Stimulated activated CD4-positive, alpha-beta T cell treated with anti-CD3 and anti-CD28 coated beads, TNF-alpha, amount 100 ng/mL, for 24 hours (primary cell): ENCODE measurements around the gene CUL1.

Experiments used
- DNase-seq, 3 experiments: peaks; one replicate each; pipeline ENCODE4 v3.0.0-alpha.2; 2020; ENCODE audit warnings: low read depth in 3 of 3

CUL1 gene

GRCh38 chr7:148718431-148718830 lies 19.7 kb downstream of the CUL1 start:
- no peak for DNase-seq

DNA sequence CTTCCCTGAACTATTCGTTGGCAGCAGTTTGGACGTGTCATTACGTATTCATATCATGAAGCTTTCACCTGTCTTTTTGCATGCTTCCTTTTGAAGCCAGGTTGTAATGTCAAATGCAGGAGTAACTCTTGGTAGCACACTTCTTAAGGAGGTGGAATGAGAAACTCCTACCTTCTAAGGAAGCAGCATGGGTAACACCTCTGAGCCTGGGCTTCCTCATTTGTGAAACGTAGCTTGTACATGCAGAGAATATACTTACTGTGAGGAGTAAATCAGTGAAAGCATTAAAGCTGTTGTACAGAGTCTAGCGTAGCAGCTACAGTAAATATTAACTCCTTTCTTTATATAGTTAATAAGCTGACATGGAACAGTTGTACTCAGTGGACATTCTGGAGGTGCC lies 21.1 kb downstream of the CUL1 start:
- no peak for DNase-seq

GRCh38 chr7:148720472-148720871 lies 21.8 kb downstream of the CUL1 start:
- DNase-seq: no peak

GRCh38 chr7:148721390-148721789 lies 22.7 kb downstream of the CUL1 start:
- no peak for DNase-seq

- DNase-seq: no peak
Measured at GRCh38 chr7:148722340-148723165, 23.9 kb downstream of the CUL1 start.

DNA sequence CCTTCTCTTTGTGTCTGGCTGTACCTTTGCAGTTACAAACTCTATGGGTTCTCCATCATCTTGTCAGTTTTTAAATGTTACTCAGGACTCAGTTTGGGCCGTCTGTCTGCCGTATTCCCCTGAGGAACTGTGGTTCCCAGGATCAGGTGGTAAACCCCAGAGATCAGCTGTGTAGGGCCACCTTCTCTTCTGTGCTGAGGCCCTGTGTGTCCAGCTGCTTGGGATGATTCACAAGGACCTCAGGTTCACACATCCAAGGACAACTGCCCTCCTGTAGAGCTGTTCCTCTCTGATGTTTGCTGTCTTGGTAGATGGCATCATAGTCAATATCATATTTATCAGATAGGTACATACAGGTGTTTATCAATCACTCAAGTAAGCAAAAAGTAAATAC lies 24.5 kb downstream of the CUL1 start:
- no peak for DNase-seq

GRCh38 chr7:148723846-148724245 lies 25.1 kb downstream of the CUL1 start:
- DNase-seq: no peak

GRCh38 chr7:148726385-148726784 lies 27.7 kb downstream of the CUL1 start:
- no peak for DNase-seq

- peak in 1 of 3 experiments; percentile 7 for DNase-seq
Measured at GRCh38 chr7:148727501-148728278, 29.0 kb downstream of the CUL1 start.

- DNase-seq: no peak
Measured at GRCh38 chr7:148729984-148730733, 31.5 kb downstream of the CUL1 start.

GRCh38 chr7:148732862-148733261 lies 34.2 kb downstream of the CUL1 start:
- DNase-seq: no peak

- DNase-seq: no peak
Measured at GRCh38 chr7:148733496-148733895, 34.8 kb downstream of the CUL1 start.

DNA sequence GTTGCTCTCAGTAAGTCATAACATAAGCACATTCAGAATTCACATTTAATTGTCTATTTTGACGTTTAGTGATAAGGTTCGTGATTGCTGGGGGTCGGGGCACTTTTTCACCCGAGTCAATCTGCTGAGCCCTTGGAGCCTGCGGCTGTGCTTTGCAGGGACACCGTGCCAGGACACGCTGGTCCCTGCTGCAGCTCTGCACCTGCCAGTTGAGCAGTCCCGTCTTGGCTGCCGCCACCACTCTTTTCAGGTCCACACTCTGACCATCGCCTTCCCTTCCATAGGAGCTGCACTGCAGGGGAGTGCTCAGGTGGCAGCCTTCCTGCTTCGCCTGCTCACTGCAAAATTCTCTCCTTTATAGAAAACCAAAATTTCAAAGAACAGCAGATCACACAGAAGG lies 36.4 kb downstream of the CUL1 start:
- DNase-seq: no peak

- no peak for DNase-seq
Measured at GRCh38 chr7:148735967-148736366, 37.3 kb downstream of the CUL1 start.

- no peak for DNase-seq
Measured at GRCh38 chr7:148738737-148739535, 40.2 kb downstream of the CUL1 start.

GRCh38 chr7:148746135-148746534 lies 47.4 kb downstream of the CUL1 start:
- DNase-seq: no peak

- DNase-seq: no peak
Measured at GRCh38 chr7:148747274-148747673, 48.6 kb downstream of the CUL1 start.

DNA sequence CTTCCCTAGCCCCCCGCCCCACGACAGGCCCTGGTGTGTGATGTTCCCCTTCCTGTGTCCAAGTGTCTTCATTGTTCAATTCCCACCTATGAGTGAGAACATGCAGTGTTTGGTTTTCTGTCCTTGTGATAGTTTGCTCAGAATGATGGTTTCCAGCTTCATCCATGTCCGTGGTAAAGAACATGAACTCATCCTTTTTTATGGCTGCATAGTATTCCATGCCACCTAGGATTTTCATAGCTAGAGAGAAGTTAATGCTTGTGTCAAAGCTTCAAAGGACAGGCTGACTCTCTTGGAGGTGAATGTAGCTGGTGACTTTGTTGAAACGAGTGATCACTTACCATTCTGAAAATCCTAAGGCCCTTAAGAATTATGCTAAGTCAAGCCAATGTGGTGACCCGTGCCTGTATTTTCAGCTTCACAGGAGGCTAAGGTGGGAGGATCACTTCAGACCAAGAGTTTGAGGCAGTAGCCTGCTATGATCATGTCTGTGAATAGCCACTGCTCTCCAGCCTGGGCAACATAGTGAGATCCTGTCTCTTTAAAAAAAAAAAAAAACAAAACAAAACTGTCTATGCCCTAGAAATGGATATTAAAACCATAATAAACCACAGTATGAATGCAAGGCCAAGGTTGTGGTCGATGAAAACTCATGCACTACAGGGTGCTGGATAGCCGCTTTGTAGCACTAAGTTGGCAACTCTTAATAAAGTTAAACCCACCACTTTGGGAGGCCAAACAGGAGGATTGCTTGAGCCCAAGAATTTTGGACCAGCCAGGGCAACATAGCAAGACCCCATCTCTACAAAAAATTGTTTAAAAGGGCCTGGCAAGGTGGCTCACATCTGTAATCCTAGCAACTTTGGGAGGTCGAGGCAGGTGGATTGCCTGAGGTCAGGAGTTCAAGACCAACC lies 52.0 kb downstream of the CUL1 start:
- DNase-seq: no peak

DNA sequence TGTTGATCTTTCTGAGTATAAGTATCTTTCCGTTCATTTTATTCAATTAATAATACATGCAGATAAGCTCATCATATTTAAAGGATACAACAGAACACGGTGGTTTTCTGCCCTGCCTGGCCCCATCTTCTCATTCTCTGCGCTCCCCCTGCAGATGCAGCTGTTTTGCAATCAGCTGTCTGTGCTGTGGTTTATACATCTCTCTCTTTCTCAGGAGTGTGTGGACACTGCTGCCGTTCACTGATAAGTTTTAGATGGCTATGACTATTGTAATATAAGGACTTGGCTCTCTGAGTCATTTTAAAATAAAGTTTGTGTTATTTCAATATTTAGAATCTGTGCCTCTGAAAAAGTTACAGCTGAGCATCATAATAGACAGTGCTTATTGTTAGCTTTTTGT lies 54.5 kb downstream of the CUL1 start:
- DNase-seq: no peak

DNA sequence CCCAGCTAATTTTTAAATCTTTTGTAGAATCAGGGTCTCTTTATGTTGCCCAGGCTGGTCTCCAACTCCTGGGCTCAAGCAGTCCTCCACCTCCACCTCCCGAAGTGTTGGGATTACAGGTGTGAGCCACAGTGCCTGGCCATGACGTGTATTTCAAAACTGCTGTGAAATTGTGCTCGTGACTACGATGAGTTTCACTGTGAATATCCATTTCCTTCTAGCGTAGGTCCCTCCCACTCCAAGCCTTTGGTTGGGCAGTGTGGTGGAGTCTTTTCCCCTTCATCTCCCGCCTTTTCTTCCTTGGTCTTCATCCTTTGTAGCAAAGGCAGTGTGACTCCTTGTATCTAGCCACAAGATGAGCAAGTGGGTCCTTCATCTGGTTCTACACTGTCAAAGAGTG lies 56.2 kb downstream of the CUL1 start:
- no peak for DNase-seq
